SK-N-SH treated with all-trans-retinoic acid at 6 μM for 48 hours (cell line): Measurements from ENCODE around the gene ALAS1.

Source experiments
- OSR1 ChIP-seq: fragments of 250-450 bp; sonication (Bioruptor Pico); IDR thresholded peaks from 2 replicates; pipeline ENCODE4 v1.8.0; 2022; ENCODE audit warnings: moderate library complexity, mild to moderate bottlenecking, inconsistent platforms
- PPARA ChIP-seq: fragments of 250-450 bp; sonication (Bioruptor Pico); IDR thresholded peaks from 2 replicates; pipeline ENCODE4 v1.5.0; 2020; ENCODE audit warnings: mild to moderate bottlenecking, borderline replicate concordance
- RARB ChIP-seq: fragments of 250-450 bp; sonication (Bioruptor Pico); IDR thresholded peaks from 2 replicates; pipeline ENCODE4 v1.8.0; 2021; ENCODE audit warnings: mild to moderate bottlenecking, moderate library complexity
- ZNF70 ChIP-seq: fragments of 450-650 bp; formaldehyde crosslinking; IDR thresholded peaks from 2 replicates; pipeline ENCODE4 v1.5.0; 2020; ENCODE audit warnings: mild to moderate bottlenecking, moderate library complexity

- TF ChIP-seq OSR1 (CRISPR knock-in tag) (no peak), RARB (CRISPR knock-in tag) (no peak), PPARA (CRISPR knock-in tag) (no peak), ZNF70 (CRISPR knock-in tag) (no peak)
Observed at GRCh38 chr3:52155912-52156311, 42.0 kb upstream of the ALAS1 start.
